Astrocyte of the cerebellum (primary cell): ENCODE measurements around the gene TMED10.

ENCODE experiments used
- DNase-seq: peaks from one replicate; pipeline ENCODE4 v3.0.0-alpha.2; 2011; ENCODE audit warnings: low read depth
- H3K4me3 ChIP-seq: 2 replicates; pipeline ENCODE4 v1.5.1; 2011; ENCODE audit warnings: mild to moderate bottlenecking, low read depth, low read length, moderate library complexity
- CTCF ChIP-seq: IDR thresholded peaks from 2 replicates; pipeline ENCODE4 v1.5.1; 2012; ENCODE audit warnings: low read length, low read depth, moderate library complexity, mild to moderate bottlenecking; ENCODE audit errors: missing control alignments
- in situ Hi-C: cut with HindIII; loops from 2 replicates; pipeline ENCODE4 v1.10.0; 2017; ENCODE audit warnings: low sequenced_read_pairs

TMED10 gene

GRCh38 chr14:75217508-75218206, 41.2 kb upstream of the TMED10 start:
- no peak for DNase-seq

GRCh38 chr14:75216427-75217006, 40.1 kb upstream of the TMED10 start:
- TF ChIP-seq CTCF, result no peak
- in situ Hi-C loops, result no loop called here
- no peak for DNase-seq
- no peak overlapping the region for H3K4me3 ChIP-seq

More at GRCh38 chr14:75217508-75218206, 41.2 kb upstream of the TMED10 start:
- TF ChIP-seq CTCF, result no peak
- H3K4me3 ChIP-seq, result no peak overlapping the region
- in situ Hi-C loops, result no loop called here

GRCh38 chr14:75215520-75215919, 39.1 kb upstream of the TMED10 start:
- TF ChIP-seq CTCF, result no peak
- H3K4me3 ChIP-seq, result no peak overlapping the region
- in situ Hi-C loops, result no loop called here
- DNase-seq, result no peak

- in situ Hi-C loops, result no loop called here
- TF ChIP-seq CTCF, result no peak
- H3K4me3 ChIP-seq, result no peak overlapping the region
- DNase-seq, result no peak
Observed at GRCh38 chr14:75214558-75214957, 38.1 kb upstream of the TMED10 start.

- no peak for TF ChIP-seq CTCF
- in situ Hi-C loops, result no loop called here
- no peak overlapping the region for H3K4me3 ChIP-seq
- no peak for DNase-seq
Observed at GRCh38 chr14:75213172-75213571, 36.8 kb upstream of the TMED10 start.

- no peak for TF ChIP-seq CTCF
- no peak for DNase-seq
- in situ Hi-C loops, result no loop called here
- H3K4me3 ChIP-seq, result no peak overlapping the region
Observed at GRCh38 chr14:75208843-75209242, 32.4 kb upstream of the TMED10 start.
